ENCODE measurements around the gene GALNT12.
A peak's percentile ranks its signal among the peaks of the same experiment; 100 is the strongest.

GALNT12 gene

GRCh38 chr9:98805506-98806272 lies 1.8 kb upstream of the GALNT12 start:
- DNase-seq = no peak

GRCh38 chr9:98806394-98807035 lies 955 bp upstream of the GALNT12 start:
- no peak for DNase-seq

- no peak for DNase-seq
Measured at GRCh38 chr9:98807814-98808195, 335 bp downstream of the GALNT12 start.

- peak; percentile 68 for DNase-seq
Measured at GRCh38 chr9:98808411-98808815, 943 bp downstream of the GALNT12 start.

- no peak for DNase-seq
Measured at GRCh38 chr9:98808875-98809274, 1.4 kb downstream of the GALNT12 start.

GRCh38 chr9:98809311-98810101 lies 2.0 kb downstream of the GALNT12 start:
- DNase-seq = no peak

- DNase-seq = no peak
Measured at GRCh38 chr9:98810102-98810842, 2.8 kb downstream of the GALNT12 start.

GRCh38 chr9:98811051-98811650 lies 3.7 kb downstream of the GALNT12 start:
- DNase-seq = no peak

GRCh38 chr9:98815391-98815951 lies 8.0 kb downstream of the GALNT12 start:
- DNase-seq = no peak

GRCh38 chr9:98818764-98819163 lies 11.3 kb downstream of the GALNT12 start:
- no peak for DNase-seq

GRCh38 chr9:98819231-98819630 lies 11.8 kb downstream of the GALNT12 start:
- no peak for DNase-seq

- no peak for DNase-seq
Measured at GRCh38 chr9:98821831-98822230, 14.4 kb downstream of the GALNT12 start.

- no peak for DNase-seq
Measured at GRCh38 chr9:98822661-98823060, 15.2 kb downstream of the GALNT12 start.

GRCh38 chr9:98823666-98824334 lies 16.3 kb downstream of the GALNT12 start:
- DNase-seq = no peak

GRCh38 chr9:98825414-98825813 lies 17.9 kb downstream of the GALNT12 start:
- no peak for DNase-seq

GRCh38 chr9:98826716-98827115 lies 19.2 kb downstream of the GALNT12 start:
- DNase-seq = no peak

GRCh38 chr9:98829766-98830165 lies 22.3 kb downstream of the GALNT12 start:
- DNase-seq = no peak

GRCh38 chr9:98830554-98830953 lies 23.1 kb downstream of the GALNT12 start:
- no peak for DNase-seq

- DNase-seq = no peak
Measured at GRCh38 chr9:98831696-98832095, 24.2 kb downstream of the GALNT12 start.

- no peak for DNase-seq
Measured at GRCh38 chr9:98832768-98833089, 25.3 kb downstream of the GALNT12 start.

- DNase-seq = no peak
Measured at GRCh38 chr9:98833090-98833956, 25.9 kb downstream of the GALNT12 start.
